ENCODE data around the gene USP20.

Gene USP20

DNA sequence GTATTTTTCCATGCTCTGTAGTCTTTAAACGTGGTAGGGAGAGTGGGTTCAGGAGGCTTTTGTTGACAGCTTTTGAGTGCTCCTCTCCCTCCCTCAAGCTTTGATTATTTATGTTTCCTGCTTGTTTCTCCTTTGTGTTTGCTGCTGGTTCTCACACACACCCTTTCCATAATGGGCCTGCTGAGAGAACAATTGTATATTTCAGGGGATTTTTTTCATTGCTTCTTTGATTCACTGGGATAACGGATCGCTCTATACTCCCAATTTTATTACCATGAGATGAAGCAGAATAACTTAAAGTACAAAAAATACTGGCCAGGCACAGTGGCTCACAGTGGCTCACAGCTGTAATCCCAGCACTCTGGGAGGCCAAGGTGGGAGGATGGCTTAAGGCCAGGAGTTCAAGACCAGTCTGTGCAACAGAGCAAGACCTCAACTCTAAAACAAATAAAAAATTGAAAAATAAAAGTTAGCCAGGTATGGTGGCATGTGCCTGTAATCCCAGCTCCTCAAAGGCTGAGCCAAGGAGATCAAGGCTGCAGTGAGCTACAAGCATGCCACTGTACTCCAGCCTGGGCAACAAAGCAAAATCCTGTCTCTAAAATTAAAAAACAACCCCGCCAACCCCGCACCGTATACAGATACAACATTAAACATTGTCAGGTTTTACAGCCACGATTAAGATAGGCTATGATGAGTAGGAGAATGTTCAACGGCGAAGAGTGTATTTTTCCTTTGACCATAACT lies 66.9 kb downstream of the USP20 start:
- TF ChIP-seq GLIS3 (CRISPR knock-in tag; IDR thresholded peaks at IDR 0.05) (no peak), TOX (CRISPR knock-in tag; IDR thresholded peaks at IDR 0.05; ENCODE audit: borderline replicate concordance) (no peak), TCF4 (CRISPR knock-in tag; IDR thresholded peaks at IDR 0.05; ENCODE audit: borderline replicate concordance) (no peak), BACH2 (CRISPR knock-in tag; IDR thresholded peaks at IDR 0.05; ENCODE audit: borderline replicate concordance) (no peak), ISL1 (CRISPR knock-in tag; IDR thresholded peaks at IDR 0.05) (no peak), CSDC2 (CRISPR knock-in tag; IDR thresholded peaks at IDR 0.05) (no peak), RARB (CRISPR knock-in tag; IDR thresholded peaks at IDR 0.05) (no peak), SNAI2 (CRISPR knock-in tag; IDR thresholded peaks at IDR 0.05) (no peak), ZNF70 (CRISPR knock-in tag; IDR thresholded peaks at IDR 0.05) (no peak), ZNF8 (CRISPR knock-in tag; IDR thresholded peaks at IDR 0.05) (no peak), CSRNP3 (CRISPR knock-in tag; IDR thresholded peaks at IDR 0.05) (no peak), ZC3H10 (CRISPR knock-in tag; IDR thresholded peaks at IDR 0.05) (no peak), ARNTL (CRISPR knock-in tag; IDR thresholded peaks at IDR 0.05; ENCODE audit: borderline replicate concordance, low read depth) (no peak), TSHZ2 (CRISPR knock-in tag; IDR thresholded peaks at IDR 0.05) (no peak), ZFP30 (CRISPR knock-in tag; IDR thresholded peaks at IDR 0.05) (no peak), PPARA (CRISPR knock-in tag; IDR thresholded peaks at IDR 0.05; ENCODE audit: borderline replicate concordance) (no peak)
- TF ChIP-seq, protein P1, sequence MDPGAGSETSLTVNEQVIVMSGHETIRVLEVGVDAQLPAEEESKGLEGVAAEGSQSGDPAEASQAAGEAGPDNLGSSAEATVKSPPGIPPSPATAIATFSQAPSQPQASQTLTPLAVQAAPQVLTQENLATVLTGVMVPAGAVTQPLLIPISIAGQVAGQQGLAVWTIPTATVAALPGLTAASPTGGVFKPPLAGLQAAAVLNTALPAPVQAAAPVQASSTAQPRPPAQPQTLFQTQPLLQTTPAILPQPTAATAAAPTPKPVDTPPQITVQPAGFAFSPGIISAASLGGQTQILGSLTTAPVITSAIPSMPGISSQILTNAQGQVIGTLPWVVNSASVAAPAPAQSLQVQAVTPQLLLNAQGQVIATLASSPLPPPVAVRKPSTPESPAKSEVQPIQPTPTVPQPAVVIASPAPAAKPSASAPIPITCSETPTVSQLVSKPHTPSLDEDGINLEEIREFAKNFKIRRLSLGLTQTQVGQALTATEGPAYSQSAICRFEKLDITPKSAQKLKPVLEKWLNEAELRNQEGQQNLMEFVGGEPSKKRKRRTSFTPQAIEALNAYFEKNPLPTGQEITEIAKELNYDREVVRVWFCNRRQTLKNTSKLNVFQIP (CRISPR knock-in tag; IDR thresholded peaks at IDR 0.05; ENCODE audit: borderline replicate concordance, low read depth): no peak
- TF ChIP-seq, protein P2, sequence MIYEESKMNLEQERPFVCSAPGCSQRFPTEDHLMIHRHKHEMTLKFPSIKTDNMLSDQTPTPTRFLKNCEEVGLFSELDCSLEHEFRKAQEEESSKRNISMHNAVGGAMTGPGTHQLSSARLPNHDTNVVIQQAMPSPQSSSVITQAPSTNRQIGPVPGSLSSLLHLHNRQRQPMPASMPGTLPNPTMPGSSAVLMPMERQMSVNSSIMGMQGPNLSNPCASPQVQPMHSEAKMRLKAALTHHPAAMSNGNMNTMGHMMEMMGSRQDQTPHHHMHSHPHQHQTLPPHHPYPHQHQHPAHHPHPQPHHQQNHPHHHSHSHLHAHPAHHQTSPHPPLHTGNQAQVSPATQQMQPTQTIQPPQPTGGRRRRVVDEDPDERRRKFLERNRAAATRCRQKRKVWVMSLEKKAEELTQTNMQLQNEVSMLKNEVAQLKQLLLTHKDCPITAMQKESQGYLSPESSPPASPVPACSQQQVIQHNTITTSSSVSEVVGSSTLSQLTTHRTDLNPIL (CRISPR knock-in tag; IDR thresholded peaks at IDR 0.05; ENCODE audit: low read depth): no peak
- no peak for ATAC-seq

- no peak for ATAC-seq
Measured at GRCh38 chr9:129902740-129903134, 67.5 kb downstream of the USP20 start.

More at GRCh38 chr9:129902740-129903134, 67.5 kb downstream of the USP20 start:
- TF ChIP-seq TSHZ2 (CRISPR knock-in tag; IDR thresholded peaks at IDR 0.05) (no peak), RARB (CRISPR knock-in tag; IDR thresholded peaks at IDR 0.05) (no peak), ZNF8 (CRISPR knock-in tag; IDR thresholded peaks at IDR 0.05) (no peak), PATZ1 (CRISPR knock-in tag; IDR thresholded peaks at IDR 0.05; ENCODE audit: borderline replicate concordance) (no peak), CSDC2 (CRISPR knock-in tag; IDR thresholded peaks at IDR 0.05) (no peak), GLIS3 (CRISPR knock-in tag; IDR thresholded peaks at IDR 0.05) (no peak), ZFP30 (CRISPR knock-in tag; IDR thresholded peaks at IDR 0.05) (no peak), PPARA (CRISPR knock-in tag; IDR thresholded peaks at IDR 0.05; ENCODE audit: borderline replicate concordance) (no peak), TOX (CRISPR knock-in tag; IDR thresholded peaks at IDR 0.05; ENCODE audit: borderline replicate concordance) (no peak), ISL1 (CRISPR knock-in tag; IDR thresholded peaks at IDR 0.05) (no peak), CSRNP3 (CRISPR knock-in tag; IDR thresholded peaks at IDR 0.05) (no peak), ZC3H10 (CRISPR knock-in tag; IDR thresholded peaks at IDR 0.05) (no peak)
- TF ChIP-seq, protein P2 (CRISPR knock-in tag; IDR thresholded peaks at IDR 0.05; ENCODE audit: low read depth): no peak
